Neural crest cell (in vitro differentiated cells): ENCODE results near the gene RAB8B. TPM values are rescaled to one million over a fixed set of nuclear protein-coding genes. Genes with fewer than 3 reads are reported as not detected.

Source experiments
- DNase-seq: peaks from one replicate; pipeline ENCODE4 v3.0.0; 2021; ENCODE audit warnings: low read depth, mixed read lengths, low spot score
- H3K27ac Mint-ChIP-seq: one replicate; pipeline ENCODE4 v1.8.0; 2021; ENCODE audit warnings: mild to moderate bottlenecking, mixed read lengths; ENCODE audit not compliant: unreplicated experiment
- H3K27me3 Mint-ChIP-seq: 2 replicates; pipeline ENCODE4 v1.8.0; 2021; ENCODE audit warnings: low read depth, mild to moderate bottlenecking, mixed read lengths
- H3K36me3 Mint-ChIP-seq: 2 replicates; pipeline ENCODE4 v1.8.0; 2021; ENCODE audit warnings: low read depth, mild to moderate bottlenecking, mixed read lengths
- H3K4me1 Mint-ChIP-seq: 2 replicates; pipeline ENCODE4 v1.8.0; 2021; ENCODE audit warnings: mixed read lengths
- H3K4me3 Mint-ChIP-seq: one replicate; pipeline ENCODE4 v1.8.0; 2021; ENCODE audit warnings: mild to moderate bottlenecking, mixed read lengths
- H3K9me3 Mint-ChIP-seq: 2 replicates; pipeline ENCODE4 v1.8.0; 2021; ENCODE audit warnings: mixed read lengths
- total RNA-seq: library from RNA; stranded (reverse); gene quantifications from 2 replicates; pipeline ENCODE4 v1.2.1, GENCODE V29; 2021
- TF ChIP-seq, protein P1 (sequence below): fragments of 200-600 bp; sonication (generic); conservative IDR thresholded peaks from 2 replicates; pipeline ENCODE4 v1.5.0; 2021; ENCODE audit warnings: antibody characterized with exemption, mild to moderate bottlenecking

Gene RAB8B
- total RNA-seq, 1 donor from 2014 or later = 51.0 TPM

- peaks cover 26% of the 10 kb centered on the region for H3K4me1 Mint-ChIP-seq
Observed at GRCh38 chr15:63211549-63211948, 22.1 kb downstream of the RAB8B start.

DNA sequence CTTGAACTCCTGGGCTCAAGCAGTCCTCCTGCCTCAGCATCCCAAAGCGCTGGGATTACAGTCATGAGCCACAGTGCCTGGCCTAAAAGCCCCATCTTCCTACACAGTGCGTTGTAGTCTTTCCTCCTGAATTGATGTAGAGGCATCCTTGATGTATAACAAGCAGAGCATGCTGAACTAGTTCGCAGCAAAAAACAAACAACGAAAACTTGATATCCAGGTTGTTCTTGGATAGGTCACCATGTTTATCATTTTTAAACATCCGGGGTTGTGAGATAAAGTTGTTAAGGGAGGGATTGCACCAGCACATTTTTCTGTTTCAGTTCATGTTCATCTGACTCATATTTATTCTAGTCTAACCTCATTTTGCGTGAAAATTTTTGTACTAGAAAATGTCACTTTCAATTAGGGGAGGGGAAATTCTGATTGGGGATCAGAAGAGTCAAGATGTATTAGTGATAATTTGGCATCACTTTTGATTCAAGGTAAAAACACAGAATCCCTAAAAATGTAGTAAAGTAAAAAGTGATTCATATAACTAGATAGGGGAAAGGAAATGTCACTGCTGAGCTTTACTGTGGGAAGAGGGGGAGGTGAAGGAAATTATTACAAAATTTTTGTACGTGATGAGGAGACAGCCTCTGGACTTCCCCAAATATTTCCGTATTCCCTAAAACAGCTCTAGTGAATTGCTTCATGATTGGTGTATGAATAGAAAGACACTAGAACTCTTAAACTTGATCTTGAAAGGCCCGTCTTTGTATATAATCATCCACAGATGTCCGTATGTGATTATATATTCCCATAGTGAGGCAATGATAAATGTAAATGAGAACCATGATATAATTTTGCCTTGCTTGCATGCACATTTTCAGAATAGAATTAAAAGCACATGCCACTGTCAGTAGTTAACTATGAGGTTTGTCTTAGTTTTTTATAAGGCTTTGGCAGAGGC lies 22.9 kb downstream of the RAB8B start:
- Mint-ChIP-seq H3K9me3 (no peaks in the 10 kb centered on the region), H3K4me1 (peaks cover 20% of the 10 kb centered on the region), H3K27ac (no peak overlapping the region), H3K27me3 (no peaks in the 10 kb centered on the region), H3K4me3 (no peak overlapping the region), H3K36me3 (peaks cover 4% of the 10 kb centered on the region)
- DNase-seq = no peak
- TF ChIP-seq, protein P1, sequence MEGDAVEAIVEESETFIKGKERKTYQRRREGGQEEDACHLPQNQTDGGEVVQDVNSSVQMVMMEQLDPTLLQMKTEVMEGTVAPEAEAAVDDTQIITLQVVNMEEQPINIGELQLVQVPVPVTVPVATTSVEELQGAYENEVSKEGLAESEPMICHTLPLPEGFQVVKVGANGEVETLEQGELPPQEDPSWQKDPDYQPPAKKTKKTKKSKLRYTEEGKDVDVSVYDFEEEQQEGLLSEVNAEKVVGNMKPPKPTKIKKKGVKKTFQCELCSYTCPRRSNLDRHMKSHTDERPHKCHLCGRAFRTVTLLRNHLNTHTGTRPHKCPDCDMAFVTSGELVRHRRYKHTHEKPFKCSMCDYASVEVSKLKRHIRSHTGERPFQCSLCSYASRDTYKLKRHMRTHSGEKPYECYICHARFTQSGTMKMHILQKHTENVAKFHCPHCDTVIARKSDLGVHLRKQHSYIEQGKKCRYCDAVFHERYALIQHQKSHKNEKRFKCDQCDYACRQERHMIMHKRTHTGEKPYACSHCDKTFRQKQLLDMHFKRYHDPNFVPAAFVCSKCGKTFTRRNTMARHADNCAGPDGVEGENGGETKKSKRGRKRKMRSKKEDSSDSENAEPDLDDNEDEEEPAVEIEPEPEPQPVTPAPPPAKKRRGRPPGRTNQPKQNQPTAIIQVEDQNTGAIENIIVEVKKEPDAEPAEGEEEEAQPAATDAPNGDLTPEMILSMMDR = no peak

More at GRCh38 chr15:63211549-63211948, 22.1 kb downstream of the RAB8B start:
- peaks cover 3% of the 10 kb centered on the region for H3K9me3 Mint-ChIP-seq
- H3K27me3 Mint-ChIP-seq = no peaks in the 10 kb centered on the region
- H3K27ac Mint-ChIP-seq = no peak overlapping the region
- H3K36me3 Mint-ChIP-seq = peaks cover 9% of the 10 kb centered on the region
- no peak overlapping the region for H3K4me3 Mint-ChIP-seq
- no peak for DNase-seq
- TF ChIP-seq, protein P1 = no peak

GRCh38 chr15:63218100-63218808 lies 28.8 kb downstream of the RAB8B start:
- Mint-ChIP-seq H3K36me3 (no peaks in the 10 kb centered on the region), H3K27me3 (no peaks in the 10 kb centered on the region), H3K4me3 (no peak overlapping the region), H3K9me3 (no peaks in the 10 kb centered on the region), H3K4me1 (no peaks in the 10 kb centered on the region), H3K27ac (no peak overlapping the region)
- TF ChIP-seq, protein P1 = no peak
- no peak for DNase-seq

DNA sequence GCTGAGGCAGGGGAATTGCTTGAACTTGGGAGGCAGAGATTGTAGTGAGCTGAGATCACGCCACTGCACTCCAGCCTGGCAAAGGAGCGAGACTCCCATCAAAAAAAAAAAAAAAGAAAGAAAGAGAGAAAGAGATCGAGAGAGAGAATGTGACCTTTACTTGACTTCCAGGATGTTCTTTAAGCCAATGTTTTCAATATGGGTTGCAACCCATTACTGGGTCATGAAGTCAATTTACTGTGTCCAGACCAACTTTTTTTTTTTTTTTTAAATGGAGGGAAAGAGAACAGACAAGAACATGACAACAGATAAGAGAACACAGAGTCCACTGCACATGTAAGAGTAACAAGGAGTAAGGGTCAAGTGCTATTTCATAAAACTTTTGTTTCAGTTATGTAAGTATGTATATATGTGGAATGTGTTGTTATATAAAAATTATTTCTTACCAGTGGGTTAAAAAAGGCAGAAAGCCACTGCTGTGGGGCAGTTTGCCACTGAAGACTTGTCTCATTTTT lies 29.8 kb downstream of the RAB8B start:
- H3K9me3 Mint-ChIP-seq = no peaks in the 10 kb centered on the region
- H3K27me3 Mint-ChIP-seq = no peaks in the 10 kb centered on the region
- DNase-seq = no peak
- H3K4me1 Mint-ChIP-seq = no peaks in the 10 kb centered on the region
- H3K27ac Mint-ChIP-seq = no peak overlapping the region
- no peaks in the 10 kb centered on the region for H3K36me3 Mint-ChIP-seq
- H3K4me3 Mint-ChIP-seq = no peak overlapping the region
- TF ChIP-seq, protein P1 = no peak

- Mint-ChIP-seq H3K27me3 (no peaks in the 10 kb centered on the region), H3K4me3 (no peak overlapping the region)
Observed at GRCh38 chr15:63221346-63221745, 31.9 kb downstream of the RAB8B start.

More at GRCh38 chr15:63221346-63221745, 31.9 kb downstream of the RAB8B start:
- H3K9me3 Mint-ChIP-seq = no peaks in the 10 kb centered on the region
- H3K4me1 Mint-ChIP-seq = peaks cover under 1% of the 10 kb centered on the region
- H3K36me3 Mint-ChIP-seq = no peaks in the 10 kb centered on the region
- TF ChIP-seq, protein P1 = no peak
- no peak for DNase-seq
- no peak overlapping the region for H3K27ac Mint-ChIP-seq
